Neuronal stem cell (in vitro differentiated cells): ENCODE data around the gene ACTR3.

Source experiments
- DNase-seq: peaks from one replicate; pipeline ENCODE4 v3.0.0-alpha.2; 2013; ENCODE audit warnings: low spot score
- H2AFZ ChIP-seq: one replicate; pipeline ENCODE4 v1.6.1; 2013; ENCODE audit warnings: mild to moderate bottlenecking, low read length, inconsistent platforms
- H2AK5ac ChIP-seq: 2 replicates; pipeline ENCODE4 v1.6.1; 2013; ENCODE audit warnings: low read depth, mild to moderate bottlenecking, inconsistent platforms, low read length, moderate library complexity, mixed read lengths
- H2BK120ac ChIP-seq: 2 replicates; pipeline ENCODE4 v1.6.1; 2013; ENCODE audit warnings: low read depth, mild to moderate bottlenecking, inconsistent platforms, low read length, moderate library complexity, mixed read lengths
- H2BK12ac ChIP-seq: one replicate; pipeline ENCODE4 v1.6.1; 2013; ENCODE audit warnings: low read length, inconsistent platforms
- H2BK15ac ChIP-seq: 2 replicates; pipeline ENCODE4 v1.6.1; 2013; ENCODE audit warnings: mild to moderate bottlenecking, low read length, inconsistent platforms, mixed read lengths
- H2BK5ac ChIP-seq: one replicate; pipeline ENCODE4 v1.6.1; 2013; ENCODE audit warnings: inconsistent platforms, mild to moderate bottlenecking, low read length, moderate library complexity
- H3K14ac ChIP-seq: one replicate; pipeline ENCODE4 v1.6.1; 2013; ENCODE audit warnings: low read length, inconsistent platforms
- H3K18ac ChIP-seq: 2 replicates; pipeline ENCODE4 v1.6.1; 2013; ENCODE audit warnings: low read length, inconsistent platforms
- H3K23ac ChIP-seq: 2 replicates; pipeline ENCODE4 v1.6.1; 2013; ENCODE audit warnings: low read depth, mild to moderate bottlenecking, mixed read lengths, low read length, inconsistent platforms; ENCODE audit not compliant: poor library complexity
- H3K27ac ChIP-seq: replicated peaks from 3 replicates; pipeline ENCODE4 v1.5.1; 2013; ENCODE audit warnings: low read length, inconsistent platforms
- H3K27me3 ChIP-seq, 3 experiments: 2 replicates each; pipeline ENCODE4 v1.6.1; 2013; ENCODE audit warnings: low read length in 3 of 3, mild to moderate bottlenecking in 2 of 3, inconsistent platforms in 1 of 3, low read depth in 1 of 3, mixed read lengths in 1 of 3, moderate library complexity in 1 of 3; ENCODE audit not compliant: control insufficient read depth in 3 of 3, insufficient read depth in 3 of 3
- H3K36me3 ChIP-seq, 2 donors: replicated peaks in 1 of 2; 2 replicates each; pipeline ENCODE4 v1.6.1; 2013; ENCODE audit warnings: low read length in 2 of 2; ENCODE audit not compliant: control insufficient read depth in 2 of 2, insufficient read depth in 2 of 2
- H3K4ac ChIP-seq: 2 replicates; pipeline ENCODE4 v1.6.1; 2013; ENCODE audit warnings: inconsistent platforms, mild to moderate bottlenecking, low read length, moderate library complexity
- H3K4me1 ChIP-seq, 2 donors: 1 replicate in 1 of 2; 2 replicates in 1 of 2; pipeline ENCODE4 v1.6.1; 2013; ENCODE audit warnings: low read length in 2 of 2, low read depth in 1 of 2; ENCODE audit not compliant: control insufficient read depth in 2 of 2, insufficient read depth in 1 of 2
- H3K4me2 ChIP-seq: one replicate; pipeline ENCODE4 v1.6.1; 2013; ENCODE audit warnings: mild to moderate bottlenecking, low read length, inconsistent platforms; ENCODE audit not compliant: insufficient read depth, poor library complexity, severe bottlenecking
- H3K4me3 ChIP-seq, 2 donors: 2 replicates each; pipeline ENCODE4 v1.5.1; 2013; ENCODE audit warnings: low read length in 2 of 2, mild to moderate bottlenecking in 2 of 2, inconsistent platforms in 1 of 2, moderate library complexity in 1 of 2
- H3K79me1 ChIP-seq: one replicate; pipeline ENCODE4 v1.6.1; 2013; ENCODE audit warnings: low read depth, mild to moderate bottlenecking, inconsistent platforms, low read length, moderate library complexity
- H3K9ac ChIP-seq: one replicate; pipeline ENCODE4 v1.6.1; 2013; ENCODE audit warnings: mild to moderate bottlenecking, low read depth, low read length, inconsistent platforms; ENCODE audit not compliant: poor library complexity
- H3K9me3 ChIP-seq, 2 donors: replicated peaks in 1 of 2; 2 replicates each; pipeline versions ENCODE3 to v1.6.1; 2013; ENCODE audit warnings: low read length in 2 of 2, mild to moderate bottlenecking in 2 of 2, inconsistent platforms in 1 of 2, low read depth in 1 of 2, mixed read lengths in 1 of 2, moderate library complexity in 1 of 2; ENCODE audit not compliant: control insufficient read depth in 2 of 2, insufficient read depth in 1 of 2
- H4K8ac ChIP-seq: one replicate; pipeline ENCODE4 v1.6.1; 2013; ENCODE audit warnings: low read depth, mild to moderate bottlenecking, inconsistent platforms, low read length, moderate library complexity
- H4K91ac ChIP-seq: one replicate; pipeline ENCODE4 v1.6.1; 2013; ENCODE audit warnings: low read length, low read depth, mild to moderate bottlenecking, inconsistent platforms; ENCODE audit not compliant: poor library complexity
- WGBS, 2 donors: extraction: QIAGEN DNeasy Blood & Tissue Kit; methylation state at CpG; one replicate each; pipeline ENCODE4 v1.1.7; 2013; ENCODE audit warnings: missing lambda C conversion rate in 2 of 2, mixed read lengths in 1 of 2; ENCODE audit not compliant: insufficient read length in 2 of 2, insufficient replicate concordance in 1 of 2; ENCODE audit errors: extremely low coverage in 2 of 2; 5-methylcytosine and 5-hydroxymethylcytosine counted together

Gene ACTR3

DNA sequence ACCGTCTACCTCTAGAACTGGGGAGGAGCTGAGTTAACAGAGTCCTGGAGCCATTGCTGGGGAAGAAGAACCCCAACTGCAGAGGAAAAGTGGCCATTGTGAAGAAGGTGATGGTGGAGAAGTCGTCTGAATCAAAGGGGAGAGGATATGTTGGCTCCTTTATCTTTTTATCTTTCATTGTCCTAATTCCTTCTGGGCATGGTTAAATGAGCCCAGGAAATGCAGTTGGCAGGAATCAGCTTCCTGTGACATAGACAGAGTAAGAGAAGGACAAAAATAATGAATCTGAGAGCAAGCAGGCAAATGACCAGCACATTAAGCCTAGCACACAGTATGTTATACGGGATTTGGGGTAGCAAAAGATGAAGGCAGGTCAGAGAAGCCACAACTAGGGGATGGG lies 16.0 kb upstream of the ACTR3 start:
- H2BK15ac ChIP-seq: no peak overlapping the region
- no peak overlapping the region for H4K91ac ChIP-seq
- no peak overlapping the region for H2BK12ac ChIP-seq
- DNase-seq: no peak
- H2AK5ac ChIP-seq: no peak overlapping the region
- no CpG with 5 or more reads among the region's 3 CpGs for WGBS, 2 donors
- H3K4ac ChIP-seq: no peak overlapping the region
- H3K27ac ChIP-seq: no peak overlapping the region
- no peak overlapping the region for H3K18ac ChIP-seq
- no peak overlapping the region for H2BK120ac ChIP-seq
- H2BK5ac ChIP-seq: no peak overlapping the region
- no peaks in the 10 kb centered on the region for H3K79me1 ChIP-seq
- no peak overlapping the region for H2AFZ ChIP-seq
- no peak overlapping the region for H3K4me2 ChIP-seq
- no peaks in the 10 kb centered on the region for H3K4me1 ChIP-seq
- no peak overlapping the region for H3K4me3 ChIP-seq
- no peaks in the 10 kb centered on the region for H3K27me3 ChIP-seq
- H3K9ac ChIP-seq: no peak overlapping the region
- H3K9me3 ChIP-seq: no peaks in the 10 kb centered on the region
- no peak overlapping the region for H4K8ac ChIP-seq
- no peak overlapping the region for H3K14ac ChIP-seq
- no peak overlapping the region for H3K23ac ChIP-seq
- H3K36me3 ChIP-seq: no peaks in the 10 kb centered on the region

DNA sequence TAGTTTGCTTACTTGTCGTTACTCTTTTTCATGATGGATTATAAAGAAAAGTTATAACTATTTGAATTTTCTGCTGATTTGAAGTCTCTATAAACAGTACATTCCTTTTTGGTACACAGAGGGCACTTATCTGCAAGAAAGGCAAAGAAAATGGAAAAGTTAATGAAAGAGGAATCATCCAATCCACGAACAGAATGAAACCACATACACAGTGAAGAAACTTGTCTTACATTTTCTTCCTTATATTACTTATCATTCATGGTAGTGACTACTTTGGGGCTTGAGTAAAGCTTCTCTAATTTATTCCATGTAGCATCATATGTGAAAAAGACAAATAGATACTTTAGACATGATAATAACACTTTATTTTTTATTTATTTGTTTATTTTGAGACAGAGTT lies 14.8 kb upstream of the ACTR3 start:
- H2BK15ac ChIP-seq: no peak overlapping the region
- H4K91ac ChIP-seq: no peak overlapping the region
- H2AK5ac ChIP-seq: no peak overlapping the region
- no peak overlapping the region for H3K9ac ChIP-seq
- no peak overlapping the region for H2AFZ ChIP-seq
- no peak for DNase-seq
- H2BK12ac ChIP-seq: no peak overlapping the region
- no peak overlapping the region for H3K4ac ChIP-seq
- no CpG with 5 or more reads among the region's 2 CpGs for WGBS, 2 donors
- no peak overlapping the region for H3K23ac ChIP-seq
- no peaks in the 10 kb centered on the region for H3K36me3 ChIP-seq
- no peak overlapping the region for H2BK5ac ChIP-seq
- no peaks in the 10 kb centered on the region for H3K79me1 ChIP-seq
- H3K4me1 ChIP-seq: no peaks in the 10 kb centered on the region
- no peak overlapping the region for H2BK120ac ChIP-seq
- no peak overlapping the region for H3K27ac ChIP-seq
- H4K8ac ChIP-seq: no peak overlapping the region
- H3K27me3 ChIP-seq: no peaks in the 10 kb centered on the region
- H3K18ac ChIP-seq: no peak overlapping the region
- no peak overlapping the region for H3K14ac ChIP-seq
- H3K9me3 ChIP-seq: no peaks in the 10 kb centered on the region
- no peak overlapping the region for H3K4me2 ChIP-seq
- no peak overlapping the region for H3K4me3 ChIP-seq

DNA sequence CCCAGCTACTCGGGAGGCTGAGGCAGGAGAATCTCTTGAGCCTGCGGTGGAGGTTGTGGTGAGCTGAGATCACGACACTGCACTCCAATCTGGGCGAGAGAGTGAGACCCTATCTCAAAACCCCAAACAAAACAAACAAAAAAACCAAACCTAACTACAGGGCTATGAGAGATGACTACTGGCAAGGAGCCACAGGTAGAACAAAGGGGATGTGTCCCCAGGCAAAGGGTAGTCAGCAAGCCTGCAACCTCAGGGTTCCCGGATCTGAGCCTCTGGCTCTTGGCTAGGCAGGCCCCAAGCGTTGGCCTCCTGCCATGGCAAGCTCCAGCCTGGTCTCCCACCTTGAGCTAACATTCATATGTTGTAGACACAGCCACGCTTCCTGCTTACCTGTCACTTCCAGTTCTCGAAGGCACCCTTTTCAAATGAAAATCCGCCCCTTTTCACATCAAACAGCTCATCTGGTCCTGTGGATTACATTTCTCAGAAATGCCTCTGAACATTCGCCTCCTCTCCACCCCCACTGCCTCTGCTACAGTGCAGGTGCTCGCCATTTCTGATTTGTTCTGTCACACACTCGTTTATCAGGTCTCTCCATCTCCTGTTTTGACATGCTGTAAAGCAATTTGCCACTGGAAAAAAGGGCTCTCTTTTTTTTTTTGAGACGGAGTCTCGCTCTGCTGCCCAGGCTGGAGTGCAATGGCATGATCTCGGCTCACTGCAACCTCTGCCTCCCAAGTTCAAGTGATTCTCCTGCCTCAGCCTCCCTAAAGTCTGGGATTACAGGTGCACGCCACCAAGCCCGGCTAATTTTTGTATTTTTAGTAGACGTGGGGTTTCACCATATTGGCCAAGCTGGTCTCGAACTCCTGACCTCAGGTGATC lies 13.1 kb upstream of the ACTR3 start:
- no peak overlapping the region for H3K4ac ChIP-seq
- no peaks in the 10 kb centered on the region for H3K9me3 ChIP-seq
- H3K9ac ChIP-seq: no peak overlapping the region
- peaks cover 0 to under 1% of the 10 kb centered on the region in 2 donors for H3K36me3 ChIP-seq
- no peak overlapping the region for H2BK120ac ChIP-seq
- H3K27me3 ChIP-seq: no peaks in the 10 kb centered on the region
- no peak overlapping the region for H3K18ac ChIP-seq
- no peak for DNase-seq
- H2BK5ac ChIP-seq: no peak overlapping the region
- H2BK12ac ChIP-seq: no peak overlapping the region
- H3K79me1 ChIP-seq: no peaks in the 10 kb centered on the region
- H4K8ac ChIP-seq: no peak overlapping the region
- no peak overlapping the region for H2AFZ ChIP-seq
- WGBS, 2 donors: no CpG with 5 or more reads among the region's 19 CpGs
- H3K14ac ChIP-seq: no peak overlapping the region
- no peak overlapping the region for H3K27ac ChIP-seq
- H4K91ac ChIP-seq: no peak overlapping the region
- no peak overlapping the region for H2BK15ac ChIP-seq
- peak overlapping the region; percentile 44 for H3K23ac ChIP-seq
- no peak overlapping the region for H3K4me2 ChIP-seq
- no peaks in the 10 kb centered on the region for H3K4me1 ChIP-seq
- no peak overlapping the region for H2AK5ac ChIP-seq
- no peak overlapping the region for H3K4me3 ChIP-seq

DNA sequence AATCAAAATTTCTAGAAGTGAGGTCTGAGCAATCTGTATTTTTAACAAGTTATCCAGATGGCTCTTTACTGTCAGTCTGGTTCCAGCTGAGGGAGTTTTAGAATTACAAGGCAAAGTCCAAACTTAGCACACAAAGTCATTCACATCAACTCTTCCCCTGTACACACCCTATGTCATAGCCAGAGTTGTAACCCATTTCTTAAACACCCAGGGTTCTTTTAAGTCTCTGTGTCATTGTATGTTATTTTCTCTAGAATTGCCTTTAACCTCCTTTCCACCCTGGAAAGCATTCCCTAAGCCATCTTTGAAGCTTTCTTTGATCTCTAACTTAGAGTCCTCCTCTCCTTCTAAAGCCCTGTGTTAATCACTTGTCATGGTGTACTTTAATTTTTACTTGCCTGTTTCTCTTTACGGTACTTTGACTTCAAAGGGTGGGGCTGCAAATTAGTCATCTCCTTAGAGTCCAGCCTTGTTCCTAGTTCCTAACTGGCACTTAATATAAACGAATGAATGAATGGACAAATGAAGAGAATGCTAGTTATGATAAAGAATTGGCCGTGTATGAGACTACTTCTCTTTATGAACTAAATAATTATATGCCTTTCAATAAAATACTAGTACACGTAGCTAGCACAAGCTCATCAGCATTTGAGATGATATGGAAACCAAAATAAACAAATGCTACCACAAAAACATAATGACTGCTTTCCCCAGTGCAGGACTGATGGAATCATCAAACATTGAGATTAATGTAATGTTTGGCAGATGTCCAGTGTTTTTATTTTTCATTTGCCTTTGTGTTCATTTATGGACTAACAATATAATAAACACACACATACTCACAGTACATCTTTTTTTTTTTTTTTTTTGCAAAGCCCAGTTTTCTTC lies 11.9 kb upstream of the ACTR3 start:
- no peaks in the 10 kb centered on the region for H3K9me3 ChIP-seq
- H3K4me3 ChIP-seq: no peak overlapping the region
- no peak overlapping the region for H2BK120ac ChIP-seq
- H3K36me3 ChIP-seq: peaks cover 0 to 8% of the 10 kb centered on the region in 2 donors
- no peak overlapping the region for H2BK5ac ChIP-seq
- DNase-seq: no peak
- no peak overlapping the region for H3K18ac ChIP-seq
- no peak overlapping the region for H3K4ac ChIP-seq
- WGBS, 2 donors: no CpG with 5 or more reads among the region's 4 CpGs
- H3K9ac ChIP-seq: no peak overlapping the region
- H4K8ac ChIP-seq: no peak overlapping the region
- H3K23ac ChIP-seq: no peak overlapping the region
- H3K27ac ChIP-seq: no peak overlapping the region
- no peaks in the 10 kb centered on the region for H3K4me1 ChIP-seq
- H3K4me2 ChIP-seq: no peak overlapping the region
- no peak overlapping the region for H2AK5ac ChIP-seq
- H2BK12ac ChIP-seq: no peak overlapping the region
- H3K14ac ChIP-seq: no peak overlapping the region
- H3K79me1 ChIP-seq: no peaks in the 10 kb centered on the region
- no peak overlapping the region for H2BK15ac ChIP-seq
- no peak overlapping the region for H4K91ac ChIP-seq
- no peak overlapping the region for H2AFZ ChIP-seq
- no peaks in the 10 kb centered on the region for H3K27me3 ChIP-seq
